Activated B cell treated with CpG ODN at 0.5 μM for 24 hours (primary cell): ENCODE measurements around the gene NOP9. TPM values are rescaled to one million over a fixed set of nuclear protein-coding genes. Genes with fewer than 3 reads are reported as not detected.

Source experiments
- ATAC-seq: fragments of 200-7000 bp; cut with Tn5 transposase; one replicate; pipeline ENCODE4 v1.10.0; 2021; ENCODE audit warnings: low read depth, mild to moderate bottlenecking, moderate library complexity
- CTCF ChIA-PET: fragments of 350-600 bp; sonication (Branson Sonifier 250); formaldehyde crosslinking; loops from one replicate; lab custom pipeline; 2021; ENCODE audit warnings: antibody characterized with exemption; lab: Charles Lee
- POLR2A ChIA-PET: fragments of 350-600 bp; sonication (Branson Sonifier 250); formaldehyde crosslinking; loops from one replicate; lab custom pipeline; 2021; ENCODE audit warnings: antibody characterized with exemption; lab: Charles Lee
- DNase-seq: peaks from one replicate; pipeline ENCODE4 v3.0.0; 2022
- H3K27ac Mint-ChIP-seq: one replicate; pipeline ENCODE4 v1.8.0; 2020; ENCODE audit warnings: mixed read lengths
- H3K27me3 Mint-ChIP-seq: one replicate; pipeline ENCODE4 v1.8.0; 2021; ENCODE audit warnings: mixed read lengths
- H3K36me3 Mint-ChIP-seq: one replicate; pipeline ENCODE4 v1.8.0; 2021; ENCODE audit warnings: low read depth, mixed read lengths
- H3K4me1 Mint-ChIP-seq: one replicate; pipeline ENCODE4 v1.8.0; 2021; ENCODE audit warnings: mixed read lengths
- H3K4me3 Mint-ChIP-seq: one replicate; pipeline ENCODE4 v1.8.0; 2020; ENCODE audit warnings: mild to moderate bottlenecking, mixed read lengths
- H3K9me3 Mint-ChIP-seq: one replicate; pipeline ENCODE4 v1.8.0; 2020; ENCODE audit warnings: mixed read lengths
- intact Hi-C: fragments of 100-400 bp; cut with micrococcal nuclease; formaldehyde crosslinking; loops from one replicate; pipeline ENCODE4 v1.15.1; 2024
- total RNA-seq: library from RNA; stranded (reverse); gene quantifications from 2 replicates; pipeline ENCODE4 v1.2.3, GENCODE V29; 2022
- TF ChIP-seq, protein P1 (sequence below): fragments of 200-600 bp; IDR thresholded peaks from one replicate; pipeline ENCODE4 v1.8.0; 2022; ENCODE audit warnings: antibody characterized with exemption, mild to moderate bottlenecking

The NOP9 gene
- total RNA-seq, 1 donor from 2014 or later = 36.4 TPM

DNA sequence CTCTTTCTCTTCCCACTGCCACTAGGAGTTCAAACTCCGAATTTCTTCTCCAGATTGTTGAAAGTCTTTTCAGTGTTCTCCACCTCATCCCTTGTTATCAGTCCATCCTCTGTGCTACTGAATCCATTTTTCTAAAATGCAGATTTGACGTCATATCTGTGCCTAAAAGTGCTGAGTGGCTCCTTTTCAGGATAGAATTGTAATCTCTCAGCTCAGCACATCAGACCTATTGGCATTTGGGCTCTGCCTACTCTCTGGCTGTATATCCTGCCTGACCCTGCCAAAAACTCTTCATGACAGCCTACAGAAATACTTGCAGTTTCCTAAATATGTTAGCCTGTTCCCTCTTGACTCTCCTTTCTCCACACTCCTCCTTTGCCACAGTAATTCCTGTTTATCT lies 27.2 kb upstream of the NOP9 start:
- peak overlapping the region; percentile 90 for H3K4me3 Mint-ChIP-seq
- TF ChIP-seq, protein P1, sequence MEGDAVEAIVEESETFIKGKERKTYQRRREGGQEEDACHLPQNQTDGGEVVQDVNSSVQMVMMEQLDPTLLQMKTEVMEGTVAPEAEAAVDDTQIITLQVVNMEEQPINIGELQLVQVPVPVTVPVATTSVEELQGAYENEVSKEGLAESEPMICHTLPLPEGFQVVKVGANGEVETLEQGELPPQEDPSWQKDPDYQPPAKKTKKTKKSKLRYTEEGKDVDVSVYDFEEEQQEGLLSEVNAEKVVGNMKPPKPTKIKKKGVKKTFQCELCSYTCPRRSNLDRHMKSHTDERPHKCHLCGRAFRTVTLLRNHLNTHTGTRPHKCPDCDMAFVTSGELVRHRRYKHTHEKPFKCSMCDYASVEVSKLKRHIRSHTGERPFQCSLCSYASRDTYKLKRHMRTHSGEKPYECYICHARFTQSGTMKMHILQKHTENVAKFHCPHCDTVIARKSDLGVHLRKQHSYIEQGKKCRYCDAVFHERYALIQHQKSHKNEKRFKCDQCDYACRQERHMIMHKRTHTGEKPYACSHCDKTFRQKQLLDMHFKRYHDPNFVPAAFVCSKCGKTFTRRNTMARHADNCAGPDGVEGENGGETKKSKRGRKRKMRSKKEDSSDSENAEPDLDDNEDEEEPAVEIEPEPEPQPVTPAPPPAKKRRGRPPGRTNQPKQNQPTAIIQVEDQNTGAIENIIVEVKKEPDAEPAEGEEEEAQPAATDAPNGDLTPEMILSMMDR = no peak
- no peaks in the 10 kb centered on the region for H3K9me3 Mint-ChIP-seq
- peaks cover 68% of the 10 kb centered on the region for H3K4me1 Mint-ChIP-seq
- no peak for DNase-seq
- ChIA-PET POLR2A (interaction anchor here (0.7 to 9.8 kb wide), 11 partner anchors 8 to 261 kb away, joined by 3 to 175 read pairs (median 18); partner anchors contain the start of genes CBLN3, CHMP4A, DHRS1 and IRF9), CTCF (interaction anchor here (0.6 to 2.5 kb wide), 5 partner anchors 25 to 1143 kb away, joined by 3 to 30 read pairs (median 5); partner anchors contain the start of gene TINF2)
- H3K27me3 Mint-ChIP-seq = no peaks in the 10 kb centered on the region
- peaks cover 23% of the 10 kb centered on the region for H3K36me3 Mint-ChIP-seq
- H3K27ac Mint-ChIP-seq = peak overlapping the region; percentile 96
- ATAC-seq = no peak
- intact Hi-C loops = loop anchor here (5.0 kb wide), 2 partner anchors 40 to 95 kb away; partner anchors contain the start of genes GMPR2, NEDD8 and NFATC4

DNA sequence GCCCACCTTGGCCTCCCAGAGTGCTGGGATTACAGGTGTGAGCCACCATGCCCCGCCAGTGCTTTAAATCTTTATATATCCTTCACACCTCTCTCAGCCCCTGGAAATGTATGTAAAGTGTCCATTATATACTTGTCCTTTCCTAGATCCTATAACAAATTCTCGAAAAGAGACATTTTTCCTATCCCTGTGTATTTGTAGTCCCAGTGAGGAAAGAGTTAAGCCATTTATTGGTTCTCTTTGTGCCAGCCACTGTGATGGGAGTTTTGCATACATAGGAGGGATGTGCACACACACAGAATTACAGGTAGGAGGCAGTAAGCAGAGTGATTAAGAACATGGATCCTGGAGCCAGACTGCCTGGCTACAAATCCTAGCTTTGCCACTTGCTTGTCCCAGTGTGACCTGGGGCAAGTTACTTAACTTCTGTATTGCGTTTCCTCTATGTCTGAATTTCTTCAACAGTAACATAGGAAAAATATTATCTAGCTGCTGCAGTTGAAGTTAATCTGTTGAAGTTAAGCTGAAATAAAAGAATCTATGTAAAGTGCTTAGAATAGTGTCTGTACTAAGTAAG lies 26.1 kb upstream of the NOP9 start:
- no peaks in the 10 kb centered on the region for H3K9me3 Mint-ChIP-seq
- TF ChIP-seq, protein P1 = no peak
- CTCF ChIA-PET = interaction anchor here (0.9 to 1.9 kb wide), 4 partner anchors 16 to 31 kb away, joined by 3 to 14 read pairs (median 4); partner anchors contain the start of gene TINF2

DNA sequence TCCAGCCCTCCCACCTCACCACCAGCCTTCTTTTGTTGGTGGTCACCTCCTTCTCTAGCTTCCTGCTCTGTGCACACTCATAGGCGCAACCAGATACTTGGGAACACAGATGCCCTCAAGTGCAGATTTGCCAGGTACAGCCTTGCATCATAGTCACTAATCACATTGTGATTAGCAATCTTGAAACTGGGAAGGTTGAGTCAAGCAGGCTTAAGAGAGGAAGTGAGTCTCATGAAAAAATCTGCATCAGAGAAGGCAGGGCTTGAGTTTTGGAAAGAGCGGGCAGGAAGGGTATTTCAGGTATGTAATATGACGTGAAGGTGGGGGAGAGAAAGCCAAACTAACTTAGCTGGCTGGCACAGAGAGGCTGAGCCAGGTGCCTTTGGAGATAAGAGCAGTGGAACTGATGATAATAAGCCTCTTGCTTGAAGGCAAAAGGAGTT lies 25.5 kb upstream of the NOP9 start:
- H3K4me1 Mint-ChIP-seq = peaks cover 84% of the 10 kb centered on the region
- POLR2A ChIA-PET = interaction anchor here (0.6 to 9.8 kb wide), 10 partner anchors 16 to 160 kb away, joined by 3 to 175 read pairs (median 6); partner anchors contain the start of genes CHMP4A, DCAF11, DHRS1 and EMC9
- CTCF ChIA-PET = interaction anchor here (0.9 to 1.9 kb wide), 4 partner anchors 16 to 31 kb away, joined by 3 to 14 read pairs (median 4); partner anchors contain the start of gene TINF2
- peak overlapping the region; percentile 96 for H3K27ac Mint-ChIP-seq
- peak; percentile 32 for DNase-seq
- intact Hi-C loops = loop anchor here (1.0 to 5.0 kb wide), 3 partner anchors 42 to 93 kb away; partner anchors contain the start of genes GMPR2, NEDD8 and NFATC4
- H3K9me3 Mint-ChIP-seq = no peaks in the 10 kb centered on the region
- peak; percentile 43 for ATAC-seq
- H3K4me3 Mint-ChIP-seq = peak overlapping the region; percentile 64
- peaks cover 11% of the 10 kb centered on the region for H3K36me3 Mint-ChIP-seq
- TF ChIP-seq, protein P1 = no peak
- H3K27me3 Mint-ChIP-seq = no peaks in the 10 kb centered on the region

More for the DNA sequence above, 26.1 kb upstream of the NOP9 start:
- Mint-ChIP-seq H3K36me3 (peaks cover 17% of the 10 kb centered on the region), H3K27ac (peak overlapping the region; percentile 96), H3K4me1 (peaks cover 78% of the 10 kb centered on the region), H3K4me3 (peak overlapping the region; percentile 64), H3K27me3 (no peaks in the 10 kb centered on the region)
- POLR2A ChIA-PET = interaction anchor here (0.6 to 9.8 kb wide), 11 partner anchors 16 to 159 kb away, joined by 3 to 175 read pairs (median 4); partner anchors contain the start of genes CHMP4A, DCAF11, DHRS1 and MDP1
- ATAC-seq (no peak), DNase-seq (no peak)
- intact Hi-C loops = loop anchor here (5.0 kb wide), 2 partner anchors 41 to 94 kb away; partner anchors contain the start of genes GMPR2, NEDD8 and NFATC4

DNA sequence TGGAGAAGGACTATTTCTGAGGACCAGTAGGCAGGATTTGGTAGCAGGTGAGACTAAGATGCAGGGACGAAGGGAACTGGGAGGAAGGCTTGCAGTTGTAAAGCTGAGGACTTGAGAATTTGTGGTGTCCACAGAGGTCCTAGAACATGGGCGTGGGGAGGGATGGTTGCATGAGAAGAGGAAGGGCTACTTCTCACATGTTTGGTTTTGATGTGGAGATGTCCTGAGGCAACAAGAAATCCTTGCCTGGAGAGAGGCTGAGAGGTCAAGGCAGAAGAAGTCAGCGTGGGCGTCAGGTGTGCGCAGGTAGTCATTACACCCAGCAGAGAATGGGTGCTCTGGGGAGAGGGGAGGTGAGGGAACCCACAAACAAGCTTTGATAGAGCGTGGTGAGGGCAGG lies 22.6 kb upstream of the NOP9 start:
- no peaks in the 10 kb centered on the region for H3K36me3 Mint-ChIP-seq
- H3K27ac Mint-ChIP-seq = peak overlapping the region; percentile 90
- intact Hi-C loops = no loop called here

More for the DNA sequence above, 22.6 kb upstream of the NOP9 start:
- ATAC-seq (no peak), DNase-seq (no peak)
- ChIA-PET CTCF (interaction anchor here (0.8 to 6.3 kb wide), 3 partner anchors 19 to 56 kb away, joined by 3 to 64 read pairs (median 13); partner anchors contain the start of gene TINF2), POLR2A (interaction anchor here (0.8 to 5.0 kb wide), 9 partner anchors 21 to 155 kb away, joined by 3 to 80 read pairs (median 4); partner anchors contain the start of genes CHMP4A, DHRS1, IRF9 and LTB4R)
- Mint-ChIP-seq H3K4me3 (peak overlapping the region; percentile 3), H3K27me3 (no peaks in the 10 kb centered on the region), H3K4me1 (peaks cover 92% of the 10 kb centered on the region), H3K9me3 (no peaks in the 10 kb centered on the region)
- TF ChIP-seq, protein P1 = no peak
